PFSK-1 (cell line): ENCODE results near the gene INS.

ENCODE experiments used
- FOXP2 ChIP-seq: optimal IDR thresholded peaks from 2 replicates; pipeline ENCODE3; 2011; ENCODE audit warnings: borderline replicate concordance, control low read depth, inconsistent platforms; ENCODE audit not compliant: insufficient read depth; ENCODE audit errors: extremely low read length, extremely low read depth
- POLR2AphosphoS5 ChIP-seq: IDR thresholded peaks from 2 replicates; pipeline ENCODE4 v1.6.1; 2012; ENCODE audit warnings: low read depth, mild to moderate bottlenecking, control low read depth, low read length, moderate library complexity
- SIN3A ChIP-seq: IDR thresholded peaks from 2 replicates; pipeline ENCODE4 v1.6.1; 2012; ENCODE audit warnings: mild to moderate bottlenecking, low read length, moderate library complexity, borderline replicate concordance; ENCODE audit not compliant: insufficient read depth
- TAF1 ChIP-seq: IDR thresholded peaks from 2 replicates; pipeline ENCODE4 v1.6.1; 2012; ENCODE audit warnings: low read length, control low read depth, borderline replicate concordance; ENCODE audit not compliant: insufficient read depth
- TF ChIP-seq, protein P1 (sequence below), 2 experiments: IDR thresholded peaks; 2 replicates each; pipeline versions ENCODE4 v1.6.1 to v1.8.0; 2011 to 2012; ENCODE audit warnings: low read depth in 2 of 2, low read length in 2 of 2, control low read depth in 1 of 2, inconsistent platforms in 1 of 2, mild to moderate bottlenecking in 1 of 2, moderate library complexity in 1 of 2; ENCODE audit not compliant: insufficient read depth in 1 of 2

The INS gene

GRCh38 chr11:2203440-2204259 is 42.6 kb upstream of the INS start:
- TF ChIP-seq POLR2AphosphoS5 (no peak), SIN3A (no peak), FOXP2 (no peak), TAF1 (no peak)
- TF ChIP-seq, protein P1, sequence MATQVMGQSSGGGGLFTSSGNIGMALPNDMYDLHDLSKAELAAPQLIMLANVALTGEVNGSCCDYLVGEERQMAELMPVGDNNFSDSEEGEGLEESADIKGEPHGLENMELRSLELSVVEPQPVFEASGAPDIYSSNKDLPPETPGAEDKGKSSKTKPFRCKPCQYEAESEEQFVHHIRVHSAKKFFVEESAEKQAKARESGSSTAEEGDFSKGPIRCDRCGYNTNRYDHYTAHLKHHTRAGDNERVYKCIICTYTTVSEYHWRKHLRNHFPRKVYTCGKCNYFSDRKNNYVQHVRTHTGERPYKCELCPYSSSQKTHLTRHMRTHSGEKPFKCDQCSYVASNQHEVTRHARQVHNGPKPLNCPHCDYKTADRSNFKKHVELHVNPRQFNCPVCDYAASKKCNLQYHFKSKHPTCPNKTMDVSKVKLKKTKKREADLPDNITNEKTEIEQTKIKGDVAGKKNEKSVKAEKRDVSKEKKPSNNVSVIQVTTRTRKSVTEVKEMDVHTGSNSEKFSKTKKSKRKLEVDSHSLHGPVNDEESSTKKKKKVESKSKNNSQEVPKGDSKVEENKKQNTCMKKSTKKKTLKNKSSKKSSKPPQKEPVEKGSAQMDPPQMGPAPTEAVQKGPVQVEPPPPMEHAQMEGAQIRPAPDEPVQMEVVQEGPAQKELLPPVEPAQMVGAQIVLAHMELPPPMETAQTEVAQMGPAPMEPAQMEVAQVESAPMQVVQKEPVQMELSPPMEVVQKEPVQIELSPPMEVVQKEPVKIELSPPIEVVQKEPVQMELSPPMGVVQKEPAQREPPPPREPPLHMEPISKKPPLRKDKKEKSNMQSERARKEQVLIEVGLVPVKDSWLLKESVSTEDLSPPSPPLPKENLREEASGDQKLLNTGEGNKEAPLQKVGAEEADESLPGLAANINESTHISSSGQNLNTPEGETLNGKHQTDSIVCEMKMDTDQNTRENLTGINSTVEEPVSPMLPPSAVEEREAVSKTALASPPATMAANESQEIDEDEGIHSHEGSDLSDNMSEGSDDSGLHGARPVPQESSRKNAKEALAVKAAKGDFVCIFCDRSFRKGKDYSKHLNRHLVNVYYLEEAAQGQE (IDR thresholded peaks at IDR 0.05; ENCODE audit: insufficient read depth in 1 of 2, low read depth in 2 of 2, low read length in 2 of 2) = no peak

DNA sequence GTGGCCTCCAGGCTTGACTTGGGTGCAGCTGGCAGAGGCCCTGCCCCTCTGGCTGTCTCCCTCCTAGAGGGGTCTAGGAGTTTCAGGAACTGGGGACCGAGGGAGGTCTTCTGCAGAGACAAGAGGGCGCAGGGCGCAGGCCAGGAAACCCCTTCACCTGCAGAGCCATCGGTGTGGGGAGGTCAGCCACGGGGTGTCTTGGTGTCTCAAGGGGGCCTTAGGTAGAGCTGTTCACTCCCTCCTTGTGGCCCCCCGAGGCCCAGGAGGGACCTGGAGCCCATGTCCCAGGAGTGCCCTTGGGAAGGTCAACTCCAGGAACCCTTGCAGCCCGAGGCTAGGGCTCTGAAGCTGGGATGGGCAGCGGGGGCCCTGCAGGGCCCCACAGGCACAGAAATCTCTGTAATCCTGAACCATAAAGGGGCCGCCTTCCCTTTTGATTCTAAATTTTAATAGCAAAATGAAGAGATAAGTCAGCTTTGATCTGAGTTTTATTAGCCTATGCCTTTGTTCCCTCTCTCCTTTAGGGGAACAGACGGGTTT is 42.0 kb upstream of the INS start:
- no peak for TF ChIP-seq SIN3A
- TF ChIP-seq FOXP2 = no peak
- no peak for TF ChIP-seq TAF1
- TF ChIP-seq POLR2AphosphoS5 = no peak
- TF ChIP-seq, protein P1 (IDR thresholded peaks at IDR 0.05; ENCODE audit: insufficient read depth in 1 of 2, low read depth in 2 of 2, low read length in 2 of 2) = no peak

DNA sequence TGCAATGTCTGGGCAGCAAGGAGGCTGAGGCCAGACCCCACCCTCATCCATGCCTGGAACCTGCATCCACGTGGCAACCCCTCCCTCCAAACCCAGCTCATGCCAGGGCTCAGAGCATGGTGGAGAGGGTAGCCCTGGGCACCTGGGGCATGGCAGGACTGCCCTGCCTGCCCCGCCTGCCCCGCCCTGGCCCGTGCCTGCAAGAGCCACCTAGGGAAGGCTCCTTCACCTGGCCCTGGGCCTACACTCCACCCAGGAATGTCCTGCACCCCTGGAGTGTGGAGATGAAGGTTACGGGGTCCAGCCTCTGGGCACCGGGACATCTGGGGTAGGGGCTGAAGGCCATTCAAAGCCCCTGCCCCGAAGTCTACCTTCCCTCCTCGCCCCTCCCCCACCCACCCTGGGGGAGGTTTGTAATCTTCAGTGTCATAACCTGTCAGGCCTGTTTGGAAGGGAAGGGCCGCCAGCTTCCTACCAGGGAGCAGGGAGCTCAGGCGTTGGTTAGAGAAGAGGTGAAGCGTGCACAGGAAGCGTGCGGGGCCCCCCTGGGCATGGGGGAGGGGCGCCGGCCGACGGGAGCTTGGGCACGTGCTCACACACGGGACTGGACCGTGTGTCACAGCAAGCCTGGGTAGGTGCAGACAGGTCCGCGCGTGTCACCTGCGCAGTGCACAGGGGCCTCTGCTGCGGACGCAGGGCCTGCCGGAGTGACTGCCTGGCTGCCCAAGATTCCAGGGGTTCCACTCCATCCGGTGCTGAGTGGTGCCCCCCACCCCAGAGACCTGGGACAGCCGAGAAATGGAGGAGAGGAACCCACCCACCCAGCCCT is 41.3 kb upstream of the INS start:
- TF ChIP-seq, protein P1 (IDR thresholded peaks at IDR 0.05; ENCODE audit: insufficient read depth in 1 of 2, low read depth in 2 of 2, low read length in 2 of 2) = no peak
- no peak for TF ChIP-seq FOXP2

DNA sequence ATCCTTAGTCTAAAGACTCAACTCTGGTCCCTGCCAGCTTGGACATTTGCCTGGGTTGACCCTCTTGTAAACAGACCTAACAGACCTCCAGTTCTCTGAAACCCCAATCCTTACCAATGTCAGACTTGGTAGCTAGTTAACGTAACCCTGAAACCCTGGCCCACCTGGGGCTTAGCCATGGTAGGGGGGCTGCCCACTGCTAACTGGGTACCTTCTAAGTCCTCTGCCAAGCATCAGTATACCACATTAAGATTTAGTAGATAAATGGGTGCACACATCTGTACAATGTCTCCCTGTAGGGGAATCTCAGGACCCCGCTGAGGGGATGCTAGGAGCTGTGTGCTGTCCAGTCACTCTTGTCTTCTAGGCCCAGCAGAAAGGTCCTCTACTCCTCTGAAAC is 40.5 kb upstream of the INS start:
- TF ChIP-seq SIN3A (no peak), TAF1 (no peak), FOXP2 (no peak), POLR2AphosphoS5 (no peak)
- TF ChIP-seq, protein P1 (IDR thresholded peaks at IDR 0.05; ENCODE audit: insufficient read depth in 1 of 2, low read depth in 2 of 2, low read length in 2 of 2) = no peak
